ENCODE results near the gene PFDN2. TPM values are rescaled to one million over a fixed set of nuclear protein-coding genes. Genes with fewer than 3 reads are reported as not detected.

The PFDN2 gene
- total RNA-seq, 2 experiments from 2014 or later: 52.7 to 95.3 TPM

- CTCF ChIA-PET (ENCODE audit: unreplicated experiment): interaction anchor here (0.6 to 1.1 kb wide), 3 partner anchors 15 to 37 kb away, joined by 3 to 4 read pairs (median 3); no protein-coding TSS in a partner anchor
- Histone ChIP-seq H3K4me1 (ENCODE audit: insufficient read depth, low read length, poor library complexity, severe bottlenecking) (peaks cover 30% of the 10 kb centered on the region), H3K9me2 (ENCODE audit: insufficient read depth, low read length) (no peaks in the 10 kb centered on the region), H2AFZ (ENCODE audit: low read length) (peak within 1 kb of the TSS; percentile 80; the same call in 1 of the 2 replicates), H3K36me3 (ENCODE audit: insufficient read depth, low read length) (peaks cover 24% of the 10 kb centered on the region), H4K20me1 (ENCODE audit: insufficient read depth, low read length) (peaks cover 6% of the 10 kb centered on the region; the same call in 1 of the 2 replicates), H3K79me2 (ENCODE audit: insufficient read depth, low read depth, low read length) (peaks cover 45% of the 10 kb centered on the region), H3K4me2 (ENCODE audit: low read length) (peak within 1 kb of the TSS; percentile 99), H3K9me3 (ENCODE audit: low read length) (no peaks in the 10 kb centered on the region), H3K4me3 (ENCODE audit: low read depth, low read length, poor library complexity, severe bottlenecking) (peak within 1 kb of the TSS; percentile 96), H3K27ac (ENCODE audit: low read depth, low read length, poor library complexity, severe bottlenecking) (peak within 1 kb of the TSS; percentile 86)
- peak; percentile 97 for DNase-seq (ENCODE audit: low spot score)
- TF ChIP-seq CTCF (conservative IDR thresholded peaks at IDR 0.05; ENCODE audit: low read length) (no peak), EZH2phosphoT487 (IDR thresholded peaks at IDR 0.05; ENCODE audit: borderline replicate concordance, low read depth, low read length) (no peak)
- POLR2A ChIA-PET: interaction anchor here (0.5 to 3.9 kb wide), 14 partner anchors 12 to 133 kb away, joined by 3 to 42 read pairs (median 5); partner anchors contain the start of genes NDUFS2, NIT1, PFDN2 and TSTD1
- intact Hi-C loops (cut with micrococcal nuclease; ENCODE audit: unreplicated experiment): loop anchor here (2.0 kb wide), 2 partner anchors 49 to 85 kb away; partner anchors contain the start of genes NIT1 and PFDN2
- no TSS peak for BruUV-seq (replicated peaks)
Observed at GRCh38 chr1:161069731-161070270, 48.0 kb downstream of the PFDN2 start, which contains the start of gene ARHGAP30. Gene ARHGAP30 (minus strand): TSS chr1:161069891. CDS start chr1:161069624, 267 bp downstream.

- Histone ChIP-seq H3K27ac (ENCODE audit: low read depth, low read length, poor library complexity, severe bottlenecking) (peak overlapping the region; percentile 86), H4K20me1 (ENCODE audit: insufficient read depth, low read length) (peaks cover 6% of the 10 kb centered on the region; the same call in 1 of the 2 replicates), H3K9me3 (ENCODE audit: low read length) (no peaks in the 10 kb centered on the region), H3K36me3 (ENCODE audit: insufficient read depth, low read length) (peaks cover 27% of the 10 kb centered on the region), H2AFZ (ENCODE audit: low read length) (peak overlapping the region; percentile 80; the same call in 1 of the 2 replicates), H3K79me2 (ENCODE audit: insufficient read depth, low read depth, low read length) (peaks cover 48% of the 10 kb centered on the region), H3K4me1 (ENCODE audit: insufficient read depth, low read length, poor library complexity, severe bottlenecking) (peaks cover 30% of the 10 kb centered on the region), H3K4me3 (ENCODE audit: low read depth, low read length, poor library complexity, severe bottlenecking) (peak overlapping the region; percentile 96), H3K9me2 (ENCODE audit: insufficient read depth, low read length) (no peaks in the 10 kb centered on the region), H3K4me2 (ENCODE audit: low read length) (peak overlapping the region; percentile 99)
- POLR2A ChIA-PET: interaction anchor here (0.5 to 3.9 kb wide), 14 partner anchors 9 to 133 kb away, joined by 3 to 42 read pairs (median 5); partner anchors contain the start of genes NDUFS2, NIT1, PFDN2 and TSTD1
- no peak for TF ChIP-seq EZH2phosphoT487 (IDR thresholded peaks at IDR 0.05; ENCODE audit: borderline replicate concordance, low read depth, low read length)
- TF ChIP-seq CTCF (conservative IDR thresholded peaks at IDR 0.05; ENCODE audit: low read length): no peak
- no TSS peak for BruUV-seq (replicated peaks)
- peak; percentile 41 for DNase-seq (ENCODE audit: low spot score)
- CTCF ChIA-PET (ENCODE audit: unreplicated experiment): interaction anchor here (0.6 to 1.1 kb wide), 3 partner anchors 14 to 38 kb away, joined by 3 to 4 read pairs (median 3); no protein-coding TSS in a partner anchor
- intact Hi-C loops (cut with micrococcal nuclease; ENCODE audit: unreplicated experiment): loop anchor here (2.0 kb wide), 2 partner anchors 50 to 86 kb away; partner anchors contain the start of genes NIT1 and PFDN2
Observed at GRCh38 chr1:161069241-161069640, 48.6 kb downstream of the PFDN2 start.

All from OCI-LY7 (cell line).